ENCODE data around the gene PIK3R3. TPM values are rescaled to one million over a fixed set of nuclear protein-coding genes. Genes with fewer than 3 reads are reported as not detected.

Gene PIK3R3
- total RNA-seq, 1 experiment from 2014 or later: 36.3 TPM

DNA sequence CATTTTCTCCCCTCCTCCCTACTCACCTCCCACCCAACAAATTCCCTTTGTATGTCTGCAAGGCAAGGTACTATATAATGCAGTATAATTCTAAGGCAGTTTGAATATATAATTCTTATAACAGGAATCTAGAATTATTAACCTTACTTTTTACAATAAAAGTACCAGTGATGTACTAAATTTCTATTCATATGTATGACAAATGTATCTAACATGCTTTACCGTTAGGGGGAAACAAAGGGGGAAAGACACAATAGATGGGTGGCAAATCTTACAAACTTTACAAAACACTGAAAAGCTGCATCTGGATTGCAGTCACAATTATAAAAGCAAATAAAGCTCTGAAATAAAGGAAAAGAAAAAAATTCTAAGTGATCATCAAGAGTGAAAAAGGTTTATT lies 2.3 kb downstream of the PIK3R3 start:
- BruUV-seq (replicated peaks): no TSS peak
- Histone ChIP-seq H3K27ac (ENCODE audit: low read length) (peak overlapping the region; percentile 91), H3K9me3 (ENCODE audit: control insufficient read depth, insufficient read depth, low read depth, low read length) (no peaks in the 10 kb centered on the region), H3K36me3 (ENCODE audit: control insufficient read depth, insufficient read depth, low read length) (no peaks in the 10 kb centered on the region), H3K27me3 (ENCODE audit: control insufficient read depth, insufficient read depth, low read length) (no peaks in the 10 kb centered on the region), H3K4me3 (ENCODE audit: low read depth in 2 of 2, low read length in 2 of 2) (peak overlapping the region; percentile 96 to 99), H3K4me1 (ENCODE audit: control insufficient read depth, insufficient read depth, low read length) (peaks cover 36% of the 10 kb centered on the region)
- in situ Hi-C loops (cut with HindIII; ENCODE audit: low pct_unique_long_range_greater_than_20kb, low sequenced_read_pairs) (no loop called here), intact Hi-C loops (cut with micrococcal nuclease; ENCODE audit: unreplicated experiment) (no loop called here)
- POLR2A ChIA-PET: interaction anchor here (0.7 kb wide), 4 partner anchors 19 to 540 kb away, joined by 3 to 5 read pairs (median 3); no protein-coding TSS in a partner anchor
- TF ChIP-seq TCF7L2 (IDR thresholded peaks at IDR 0.05; ENCODE audit: low read depth, low read length) (no peak), SIN3A (IDR thresholded peaks at IDR 0.05; ENCODE audit: borderline replicate concordance, insufficient read depth, low read depth, low read length) (no peak)
- TF ChIP-seq, protein P1, sequence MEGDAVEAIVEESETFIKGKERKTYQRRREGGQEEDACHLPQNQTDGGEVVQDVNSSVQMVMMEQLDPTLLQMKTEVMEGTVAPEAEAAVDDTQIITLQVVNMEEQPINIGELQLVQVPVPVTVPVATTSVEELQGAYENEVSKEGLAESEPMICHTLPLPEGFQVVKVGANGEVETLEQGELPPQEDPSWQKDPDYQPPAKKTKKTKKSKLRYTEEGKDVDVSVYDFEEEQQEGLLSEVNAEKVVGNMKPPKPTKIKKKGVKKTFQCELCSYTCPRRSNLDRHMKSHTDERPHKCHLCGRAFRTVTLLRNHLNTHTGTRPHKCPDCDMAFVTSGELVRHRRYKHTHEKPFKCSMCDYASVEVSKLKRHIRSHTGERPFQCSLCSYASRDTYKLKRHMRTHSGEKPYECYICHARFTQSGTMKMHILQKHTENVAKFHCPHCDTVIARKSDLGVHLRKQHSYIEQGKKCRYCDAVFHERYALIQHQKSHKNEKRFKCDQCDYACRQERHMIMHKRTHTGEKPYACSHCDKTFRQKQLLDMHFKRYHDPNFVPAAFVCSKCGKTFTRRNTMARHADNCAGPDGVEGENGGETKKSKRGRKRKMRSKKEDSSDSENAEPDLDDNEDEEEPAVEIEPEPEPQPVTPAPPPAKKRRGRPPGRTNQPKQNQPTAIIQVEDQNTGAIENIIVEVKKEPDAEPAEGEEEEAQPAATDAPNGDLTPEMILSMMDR (IDR thresholded peaks at IDR 0.05): no peak; the same call in 1 of the 2 replicates
- ATAC-seq (no peak), DNase-seq (ENCODE audit: low read depth, low spot score) (no peak)
- CTCF ChIA-PET: no interaction called here

DNA sequence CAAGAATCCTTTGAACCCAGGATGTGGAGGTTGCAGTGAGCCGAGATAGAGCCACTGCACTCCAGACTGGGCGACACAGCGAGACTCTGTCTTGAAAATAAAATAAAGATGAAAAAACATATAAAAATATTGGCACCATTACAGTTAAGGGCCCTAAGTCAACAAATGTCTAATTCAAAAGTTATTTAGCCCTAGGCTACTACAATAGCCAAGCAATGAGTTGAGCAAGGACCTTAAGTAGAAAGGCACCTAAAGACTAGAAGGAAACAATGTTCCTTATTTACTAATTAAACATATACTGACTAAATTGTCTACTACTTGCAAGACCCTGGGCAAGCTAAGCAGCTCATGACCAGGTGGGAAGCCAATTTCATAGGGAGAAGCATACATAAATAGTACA lies 4.1 kb downstream of the PIK3R3 start:
- POLR2A ChIA-PET: interaction anchor here (0.7 kb wide), 1 partner anchor 51 kb away, joined by 3 read pairs; no protein-coding TSS in a partner anchor
- ATAC-seq (no peak), DNase-seq (ENCODE audit: low read depth, low spot score) (no peak)
- Histone ChIP-seq H3K4me1 (ENCODE audit: control insufficient read depth, insufficient read depth, low read length) (peaks cover 23% of the 10 kb centered on the region), H3K36me3 (ENCODE audit: control insufficient read depth, insufficient read depth, low read length) (no peaks in the 10 kb centered on the region), H3K27me3 (ENCODE audit: control insufficient read depth, insufficient read depth, low read length) (no peaks in the 10 kb centered on the region), H3K9me3 (ENCODE audit: control insufficient read depth, insufficient read depth, low read depth, low read length) (no peaks in the 10 kb centered on the region), H3K27ac (ENCODE audit: low read length) (no peak overlapping the region), H3K4me3 (ENCODE audit: low read depth in 2 of 2, low read length in 2 of 2) (peak overlapping the region in 1 of 2 experiments; percentile 37; a peak in 2 of 4 replicates)
- TF ChIP-seq POLR2AphosphoS5 (IDR thresholded peaks at IDR 0.05; ENCODE audit: low read depth, low read length) (no peak), SIN3A (IDR thresholded peaks at IDR 0.05; ENCODE audit: borderline replicate concordance, insufficient read depth, low read depth, low read length) (no peak), TCF7L2 (IDR thresholded peaks at IDR 0.05; ENCODE audit: low read depth, low read length) (no peak)
- TF ChIP-seq, protein P1 (IDR thresholded peaks at IDR 0.05): no peak
- TF ChIP-seq, protein P2, sequence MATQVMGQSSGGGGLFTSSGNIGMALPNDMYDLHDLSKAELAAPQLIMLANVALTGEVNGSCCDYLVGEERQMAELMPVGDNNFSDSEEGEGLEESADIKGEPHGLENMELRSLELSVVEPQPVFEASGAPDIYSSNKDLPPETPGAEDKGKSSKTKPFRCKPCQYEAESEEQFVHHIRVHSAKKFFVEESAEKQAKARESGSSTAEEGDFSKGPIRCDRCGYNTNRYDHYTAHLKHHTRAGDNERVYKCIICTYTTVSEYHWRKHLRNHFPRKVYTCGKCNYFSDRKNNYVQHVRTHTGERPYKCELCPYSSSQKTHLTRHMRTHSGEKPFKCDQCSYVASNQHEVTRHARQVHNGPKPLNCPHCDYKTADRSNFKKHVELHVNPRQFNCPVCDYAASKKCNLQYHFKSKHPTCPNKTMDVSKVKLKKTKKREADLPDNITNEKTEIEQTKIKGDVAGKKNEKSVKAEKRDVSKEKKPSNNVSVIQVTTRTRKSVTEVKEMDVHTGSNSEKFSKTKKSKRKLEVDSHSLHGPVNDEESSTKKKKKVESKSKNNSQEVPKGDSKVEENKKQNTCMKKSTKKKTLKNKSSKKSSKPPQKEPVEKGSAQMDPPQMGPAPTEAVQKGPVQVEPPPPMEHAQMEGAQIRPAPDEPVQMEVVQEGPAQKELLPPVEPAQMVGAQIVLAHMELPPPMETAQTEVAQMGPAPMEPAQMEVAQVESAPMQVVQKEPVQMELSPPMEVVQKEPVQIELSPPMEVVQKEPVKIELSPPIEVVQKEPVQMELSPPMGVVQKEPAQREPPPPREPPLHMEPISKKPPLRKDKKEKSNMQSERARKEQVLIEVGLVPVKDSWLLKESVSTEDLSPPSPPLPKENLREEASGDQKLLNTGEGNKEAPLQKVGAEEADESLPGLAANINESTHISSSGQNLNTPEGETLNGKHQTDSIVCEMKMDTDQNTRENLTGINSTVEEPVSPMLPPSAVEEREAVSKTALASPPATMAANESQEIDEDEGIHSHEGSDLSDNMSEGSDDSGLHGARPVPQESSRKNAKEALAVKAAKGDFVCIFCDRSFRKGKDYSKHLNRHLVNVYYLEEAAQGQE (IDR thresholded peaks at IDR 0.05; ENCODE audit: insufficient read depth in 1 of 2, low read depth in 2 of 2, low read length in 1 of 2): no peak
- in situ Hi-C loops (cut with HindIII; ENCODE audit: low pct_unique_long_range_greater_than_20kb, low sequenced_read_pairs) (no loop called here), intact Hi-C loops (cut with micrococcal nuclease; ENCODE audit: unreplicated experiment) (no loop called here)
- BruUV-seq (replicated peaks): no TSS peak
- CTCF ChIA-PET: no interaction called here

Measured in Panc1 (cell line).